ENCODE data around the gene PARVG. TPM values are rescaled to one million over a fixed set of nuclear protein-coding genes. Genes with fewer than 3 reads are reported as not detected.

PARVG gene
- polyA plus RNA-seq (2013, experiment 1 of 2): 0.18 TPM
- 0.06 TPM for polyA plus RNA-seq (2013, experiment 2 of 2)

- Histone ChIP-seq H3K4me1 (ENCODE audit: control insufficient read depth in 2 of 2, insufficient read depth in 1 of 2, low read depth in 1 of 2, low read length in 2 of 2) (peaks cover 3 to 14% of the 10 kb centered on the region in 2 donors), H3K4me3 (ENCODE audit: low read length in 2 of 2) (no peak within 1 kb of the TSS), H3K9ac (ENCODE audit: low read depth, low read length, poor library complexity) (no peak within 1 kb of the TSS), H3K9me3 (replicated peaks in 1 of 2; ENCODE audit: control insufficient read depth in 2 of 2, insufficient read depth in 1 of 2, low read depth in 1 of 2, low read length in 2 of 2) (no peaks in the 10 kb centered on the region), H3K27me3 (ENCODE audit: control insufficient read depth in 3 of 3, insufficient read depth in 3 of 3, low read depth in 1 of 3, low read length in 3 of 3) (peaks cover 0 to 2% (median 0%) of the 10 kb centered on the region in 3 experiments), H2AFZ (ENCODE audit: low read length) (peak within 1 kb of the TSS; percentile 61), H2BK120ac (ENCODE audit: low read depth, low read length) (no peak within 1 kb of the TSS), H4K8ac (ENCODE audit: low read depth, low read length) (no peak within 1 kb of the TSS), H3K18ac (ENCODE audit: low read length) (peak within 1 kb of the TSS; percentile 84), H3K23ac (ENCODE audit: low read depth, low read length, poor library complexity) (no peak within 1 kb of the TSS), H2BK5ac (ENCODE audit: low read length) (peak within 1 kb of the TSS; percentile 83), H3K4ac (ENCODE audit: low read length) (no peak within 1 kb of the TSS), H4K91ac (ENCODE audit: low read depth, low read length, poor library complexity) (no peak within 1 kb of the TSS), H2AK5ac (ENCODE audit: low read depth, low read length) (peak within 1 kb of the TSS; percentile 89), H3K27ac (replicated peaks; ENCODE audit: low read length) (peak within 1 kb of the TSS; percentile 80), H3K14ac (ENCODE audit: low read length) (no peak within 1 kb of the TSS), H2BK12ac (ENCODE audit: low read length) (peak within 1 kb of the TSS; percentile 48), H3K4me2 (ENCODE audit: insufficient read depth, low read length, poor library complexity, severe bottlenecking) (peak within 1 kb of the TSS; percentile 13), H2BK15ac (ENCODE audit: low read length) (peak within 1 kb of the TSS; percentile 95), H3K79me1 (ENCODE audit: low read depth, low read length) (no peaks in the 10 kb centered on the region), H3K36me3 (replicated peaks in 1 of 2; ENCODE audit: control insufficient read depth in 2 of 2, insufficient read depth in 2 of 2, low read length in 2 of 2) (no peaks in the 10 kb centered on the region)
- DNase-seq (ENCODE audit: low spot score): no peak
- WGBS, 2 donors (ENCODE audit: extremely low coverage in 2 of 2, insufficient read length in 2 of 2, insufficient replicate concordance in 1 of 2): no CpG with 5 or more reads among the region's 5 CpGs
These were observed at the start of gene PARVG for GRCh38 chr22:44180706-44181032. Gene PARVG, plus strand, starts transcription at chr22:44180925. Its CDS starts 2,405 bp downstream, at chr22:44183330.

GRCh38 chr22:44131412-44131811, 49.3 kb upstream of the PARVG start:
- Histone ChIP-seq H3K4me2 (ENCODE audit: insufficient read depth, low read length, poor library complexity, severe bottlenecking) (no peak overlapping the region), H3K18ac (ENCODE audit: low read length) (no peak overlapping the region), H3K4me3 (ENCODE audit: low read length in 2 of 2) (no peak overlapping the region), H3K14ac (ENCODE audit: low read length) (no peak overlapping the region), H3K4ac (ENCODE audit: low read length) (no peak overlapping the region), H4K91ac (ENCODE audit: low read depth, low read length, poor library complexity) (no peak overlapping the region), H3K23ac (ENCODE audit: low read depth, low read length, poor library complexity) (no peak overlapping the region), H3K4me1 (ENCODE audit: control insufficient read depth in 2 of 2, insufficient read depth in 1 of 2, low read depth in 1 of 2, low read length in 2 of 2) (peaks cover 4 to 8% of the 10 kb centered on the region in 2 donors), H3K27me3 (ENCODE audit: control insufficient read depth in 3 of 3, insufficient read depth in 3 of 3, low read depth in 1 of 3, low read length in 3 of 3) (no peaks in the 10 kb centered on the region), H3K27ac (replicated peaks; ENCODE audit: low read length) (no peak overlapping the region), H2BK120ac (ENCODE audit: low read depth, low read length) (no peak overlapping the region), H2BK12ac (ENCODE audit: low read length) (no peak overlapping the region), H2BK5ac (ENCODE audit: low read length) (no peak overlapping the region), H2BK15ac (ENCODE audit: low read length) (no peak overlapping the region), H3K9ac (ENCODE audit: low read depth, low read length, poor library complexity) (no peak overlapping the region), H4K8ac (ENCODE audit: low read depth, low read length) (no peak overlapping the region), H3K79me1 (ENCODE audit: low read depth, low read length) (no peaks in the 10 kb centered on the region), H3K9me3 (replicated peaks in 1 of 2; ENCODE audit: control insufficient read depth in 2 of 2, insufficient read depth in 1 of 2, low read depth in 1 of 2, low read length in 2 of 2) (peaks cover under 1 to 8% of the 10 kb centered on the region in 2 donors), H2AFZ (ENCODE audit: low read length) (no peak overlapping the region), H2AK5ac (ENCODE audit: low read depth, low read length) (no peak overlapping the region), H3K36me3 (replicated peaks in 1 of 2; ENCODE audit: control insufficient read depth in 2 of 2, insufficient read depth in 2 of 2, low read length in 2 of 2) (no peaks in the 10 kb centered on the region)
- WGBS, 2 donors (ENCODE audit: extremely low coverage in 2 of 2, insufficient read length in 2 of 2, insufficient replicate concordance in 1 of 2): no CpG with 5 or more reads among the region's 12 CpGs
- no peak for DNase-seq (ENCODE audit: low spot score)

- Histone ChIP-seq H2AFZ (ENCODE audit: low read length) (no peak overlapping the region), H2BK120ac (ENCODE audit: low read depth, low read length) (no peak overlapping the region), H2BK15ac (ENCODE audit: low read length) (no peak overlapping the region), H3K4ac (ENCODE audit: low read length) (no peak overlapping the region), H3K18ac (ENCODE audit: low read length) (no peak overlapping the region), H3K79me1 (ENCODE audit: low read depth, low read length) (no peaks in the 10 kb centered on the region), H4K8ac (ENCODE audit: low read depth, low read length) (no peak overlapping the region), H3K27ac (replicated peaks; ENCODE audit: low read length) (no peak overlapping the region), H2AK5ac (ENCODE audit: low read depth, low read length) (no peak overlapping the region), H3K23ac (ENCODE audit: low read depth, low read length, poor library complexity) (no peak overlapping the region), H3K14ac (ENCODE audit: low read length) (no peak overlapping the region), H3K4me3 (ENCODE audit: low read length in 2 of 2) (no peak overlapping the region), H3K4me1 (ENCODE audit: control insufficient read depth in 2 of 2, insufficient read depth in 1 of 2, low read depth in 1 of 2, low read length in 2 of 2) (peaks cover 4 to 8% of the 10 kb centered on the region in 2 donors), H3K9ac (ENCODE audit: low read depth, low read length, poor library complexity) (no peak overlapping the region), H2BK12ac (ENCODE audit: low read length) (no peak overlapping the region), H4K91ac (ENCODE audit: low read depth, low read length, poor library complexity) (no peak overlapping the region), H3K27me3 (ENCODE audit: control insufficient read depth in 3 of 3, insufficient read depth in 3 of 3, low read depth in 1 of 3, low read length in 3 of 3) (no peaks in the 10 kb centered on the region), H3K9me3 (replicated peaks in 1 of 2; ENCODE audit: control insufficient read depth in 2 of 2, insufficient read depth in 1 of 2, low read depth in 1 of 2, low read length in 2 of 2) (peaks cover under 1 to 4% of the 10 kb centered on the region in 2 donors), H3K4me2 (ENCODE audit: insufficient read depth, low read length, poor library complexity, severe bottlenecking) (no peak overlapping the region), H2BK5ac (ENCODE audit: low read length) (no peak overlapping the region), H3K36me3 (replicated peaks in 1 of 2; ENCODE audit: control insufficient read depth in 2 of 2, insufficient read depth in 2 of 2, low read length in 2 of 2) (no peaks in the 10 kb centered on the region)
- no CpG with 5 or more reads among the region's 13 CpGs for WGBS, 2 donors (ENCODE audit: extremely low coverage in 2 of 2, insufficient read length in 2 of 2, insufficient replicate concordance in 1 of 2)
- no peak for DNase-seq (ENCODE audit: low spot score)
These were observed 48.6 kb upstream of the PARVG start for GRCh38 chr22:44131989-44132685.

GRCh38 chr22:44132724-44133123, 48.0 kb upstream of the PARVG start:
- H3K79me1 ChIP-seq (ENCODE audit: low read depth, low read length): no peaks in the 10 kb centered on the region
- H3K9me3 ChIP-seq (replicated peaks in 1 of 2; ENCODE audit: control insufficient read depth in 2 of 2, insufficient read depth in 1 of 2, low read depth in 1 of 2, low read length in 2 of 2): peaks cover 6 to 7% of the 10 kb centered on the region in 2 donors
- H3K27ac ChIP-seq (replicated peaks; ENCODE audit: low read length): no peak overlapping the region
- H3K4ac ChIP-seq (ENCODE audit: low read length): no peak overlapping the region
- H3K4me2 ChIP-seq (ENCODE audit: insufficient read depth, low read length, poor library complexity, severe bottlenecking): no peak overlapping the region
- H3K9ac ChIP-seq (ENCODE audit: low read depth, low read length, poor library complexity): no peak overlapping the region
- H3K4me3 ChIP-seq (ENCODE audit: low read length in 2 of 2): no peak overlapping the region
- H3K4me1 ChIP-seq (ENCODE audit: control insufficient read depth in 2 of 2, insufficient read depth in 1 of 2, low read depth in 1 of 2, low read length in 2 of 2): peaks cover 4 to 8% of the 10 kb centered on the region in 2 donors
- no peaks in the 10 kb centered on the region for H3K36me3 ChIP-seq (replicated peaks in 1 of 2; ENCODE audit: control insufficient read depth in 2 of 2, insufficient read depth in 2 of 2, low read length in 2 of 2)
- H4K91ac ChIP-seq (ENCODE audit: low read depth, low read length, poor library complexity): no peak overlapping the region
- WGBS, 2 donors (ENCODE audit: extremely low coverage in 2 of 2, insufficient read length in 2 of 2, insufficient replicate concordance in 1 of 2): no CpG with 5 or more reads among the region's 12 CpGs
- H2BK120ac ChIP-seq (ENCODE audit: low read depth, low read length): no peak overlapping the region
- H2AK5ac ChIP-seq (ENCODE audit: low read depth, low read length): no peak overlapping the region
- H3K14ac ChIP-seq (ENCODE audit: low read length): no peak overlapping the region
- DNase-seq (ENCODE audit: low spot score): no peak
- no peak overlapping the region for H2AFZ ChIP-seq (ENCODE audit: low read length)
- H3K23ac ChIP-seq (ENCODE audit: low read depth, low read length, poor library complexity): no peak overlapping the region
- H3K18ac ChIP-seq (ENCODE audit: low read length): peak overlapping the region; percentile 46
- H2BK5ac ChIP-seq (ENCODE audit: low read length): no peak overlapping the region
- H2BK15ac ChIP-seq (ENCODE audit: low read length): no peak overlapping the region
- H4K8ac ChIP-seq (ENCODE audit: low read depth, low read length): no peak overlapping the region
- no peak overlapping the region for H2BK12ac ChIP-seq (ENCODE audit: low read length)
- H3K27me3 ChIP-seq (ENCODE audit: control insufficient read depth in 3 of 3, insufficient read depth in 3 of 3, low read depth in 1 of 3, low read length in 3 of 3): no peaks in the 10 kb centered on the region

Measured in neuronal stem cell (in vitro differentiated cells).